ENCODE data around the gene ICAM2. TPM values are rescaled to one million over a fixed set of nuclear protein-coding genes. Genes with fewer than 3 reads are reported as not detected.

The ICAM2 gene
- total RNA-seq, 2 experiments from 2014 or later, result 72.6 to 74.0 TPM

DNA sequence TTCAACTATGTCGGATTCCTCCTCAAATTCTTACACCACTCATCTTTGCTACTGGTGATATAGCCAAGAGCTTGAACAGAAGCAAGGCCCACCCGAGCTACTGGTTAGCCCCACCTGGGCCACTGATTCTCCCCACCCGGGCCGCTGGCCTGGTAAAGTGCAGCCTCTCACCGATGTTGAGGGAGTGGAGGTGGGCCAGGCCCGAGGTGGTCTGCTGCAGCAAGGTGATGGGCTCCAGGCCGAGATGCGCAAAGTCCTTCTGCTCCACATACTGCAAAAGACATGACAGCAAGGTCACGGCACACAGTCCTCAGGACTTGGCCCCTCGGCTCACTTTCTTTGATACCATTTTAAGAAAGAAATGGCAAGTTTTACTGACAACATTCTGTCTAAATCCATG is 32.7 kb upstream of the ICAM2 start:
- ChIA-PET POLR2A (no interaction called here), CTCF (interaction anchor here (1.5 to 2.4 kb wide), 2 partner anchors 24 to 27 kb away, joined by 3 to 11 read pairs; no protein-coding TSS in a partner anchor)

GRCh38 chr17:64051153-64051552 is 30.7 kb upstream of the ICAM2 start:
- CTCF ChIA-PET, result interaction anchor here (0.8 to 2.1 kb wide), 4 partner anchors 9 to 82 kb away, joined by 4 to 9 read pairs (median 6); no protein-coding TSS in a partner anchor
- POLR2A ChIA-PET, result interaction anchor here (0.9 to 1.1 kb wide), 2 partner anchors 79 to 83 kb away, joined by 3 read pairs; no protein-coding TSS in a partner anchor

GRCh38 chr17:64048805-64049204 is 28.4 kb upstream of the ICAM2 start:
- ChIA-PET CTCF (no interaction called here), POLR2A (interaction anchor here (0.6 kb wide), 1 partner anchor 533 kb away, joined by 3 read pairs; no protein-coding TSS in a partner anchor)

GRCh38 chr17:64045176-64045575 is 24.7 kb upstream of the ICAM2 start:
- CTCF ChIA-PET, result interaction anchor here (0.6 to 0.8 kb wide), 3 partner anchors 16 to 140 kb away, joined by 3 to 5 read pairs (median 3); no protein-coding TSS in a partner anchor
- POLR2A ChIA-PET, result no interaction called here

GRCh38 chr17:64042700-64043485 is 22.5 kb upstream of the ICAM2 start:
- POLR2A ChIA-PET, result no interaction called here
- CTCF ChIA-PET, result interaction anchor here (1.6 to 3.0 kb wide), 3 partner anchors 14 to 96 kb away, joined by 3 to 15 read pairs (median 5); no protein-coding TSS in a partner anchor

- CTCF ChIA-PET, result interaction anchor here (1.6 to 3.0 kb wide), 3 partner anchors 13 to 95 kb away, joined by 3 to 15 read pairs (median 5); no protein-coding TSS in a partner anchor
- POLR2A ChIA-PET, result no interaction called here
These were observed 21.5 kb upstream of the ICAM2 start for GRCh38 chr17:64041912-64042311.

GRCh38 chr17:64040206-64040605 is 19.8 kb upstream of the ICAM2 start:
- ChIA-PET POLR2A (no interaction called here), CTCF (interaction anchor here (3.0 kb wide), 1 partner anchor 11 kb away, joined by 15 read pairs; no protein-coding TSS in a partner anchor)

DNA sequence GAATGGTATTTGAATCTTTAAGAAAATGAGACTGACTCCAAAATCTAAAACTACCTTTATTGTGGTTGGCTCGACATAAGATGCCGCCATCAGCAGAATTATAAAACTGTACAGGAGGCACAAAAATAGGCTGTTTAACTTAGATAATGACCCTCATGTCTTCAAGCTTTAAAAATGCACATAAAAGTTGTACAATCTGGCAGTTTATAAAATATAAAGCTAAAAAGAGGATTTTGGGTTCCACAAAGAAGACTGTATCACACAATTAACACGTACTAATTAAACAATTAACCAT is 18.6 kb upstream of the ICAM2 start:
- ChIA-PET CTCF (no interaction called here), POLR2A (no interaction called here)

GRCh38 chr17:64038331-64039105 is 18.1 kb upstream of the ICAM2 start:
- ChIA-PET CTCF (interaction anchor here (0.6 kb wide), 1 partner anchor 99 kb away, joined by 5 read pairs; no protein-coding TSS in a partner anchor), POLR2A (no interaction called here)

DNA sequence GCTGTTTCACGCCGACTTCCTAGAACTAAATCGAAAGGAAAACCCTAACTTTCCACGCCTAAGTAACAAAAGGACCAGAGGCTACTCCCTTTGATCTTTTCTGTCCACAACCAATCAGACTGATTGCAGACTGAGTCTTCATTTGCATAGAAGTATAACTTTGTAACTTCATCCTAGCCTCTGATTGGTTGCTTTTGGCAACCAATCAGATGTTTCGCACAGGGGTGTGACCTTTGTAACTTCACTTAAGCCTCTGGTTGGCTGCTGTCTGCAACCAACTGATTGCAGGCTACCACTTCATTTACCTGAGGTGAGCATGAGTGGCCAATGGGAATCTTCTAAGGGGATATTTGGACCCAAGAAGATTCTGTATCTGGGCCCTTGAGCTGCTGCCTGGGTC is 17.4 kb upstream of the ICAM2 start:
- ChIA-PET CTCF (no interaction called here), POLR2A (no interaction called here)

- CTCF ChIA-PET, result no interaction called here
- POLR2A ChIA-PET, result no interaction called here
These were observed 16.7 kb upstream of the ICAM2 start for GRCh38 chr17:64037180-64037579.

DNA sequence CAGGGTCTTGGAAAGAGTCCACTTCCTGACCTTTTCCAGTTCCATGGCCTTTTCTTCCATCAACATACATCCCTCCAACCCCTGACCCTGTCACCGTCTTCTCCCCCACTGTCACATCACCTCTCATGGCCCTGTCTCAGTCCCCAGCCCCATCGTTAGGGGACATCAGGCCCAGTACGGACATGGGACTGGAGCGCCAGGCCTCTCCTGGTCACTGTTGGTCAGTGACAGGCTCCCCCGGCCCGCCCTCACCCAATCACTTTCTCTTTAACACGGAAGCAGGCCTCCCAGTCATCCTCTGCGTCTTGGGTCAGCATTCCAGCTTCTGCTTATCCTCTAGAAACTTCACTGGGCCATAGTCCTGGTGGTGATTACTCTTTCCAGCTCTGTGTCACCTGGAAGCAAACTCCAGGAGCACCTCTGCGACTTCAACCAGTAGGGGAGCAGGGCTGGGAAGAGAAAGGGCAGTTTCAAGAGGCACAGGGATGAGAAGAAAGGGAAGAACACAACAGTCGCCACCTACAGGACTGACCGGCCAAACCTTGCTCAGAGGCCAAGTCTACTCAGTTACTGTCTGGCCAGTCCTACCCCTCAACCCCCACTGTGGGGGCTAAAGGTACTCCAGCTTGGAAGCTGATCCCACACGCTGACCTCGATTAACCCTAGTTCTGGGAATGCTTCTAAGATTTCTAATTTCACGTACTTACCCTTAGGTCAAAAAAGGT is 15.9 kb upstream of the ICAM2 start:
- ChIA-PET CTCF (no interaction called here), POLR2A (no interaction called here)

DNA sequence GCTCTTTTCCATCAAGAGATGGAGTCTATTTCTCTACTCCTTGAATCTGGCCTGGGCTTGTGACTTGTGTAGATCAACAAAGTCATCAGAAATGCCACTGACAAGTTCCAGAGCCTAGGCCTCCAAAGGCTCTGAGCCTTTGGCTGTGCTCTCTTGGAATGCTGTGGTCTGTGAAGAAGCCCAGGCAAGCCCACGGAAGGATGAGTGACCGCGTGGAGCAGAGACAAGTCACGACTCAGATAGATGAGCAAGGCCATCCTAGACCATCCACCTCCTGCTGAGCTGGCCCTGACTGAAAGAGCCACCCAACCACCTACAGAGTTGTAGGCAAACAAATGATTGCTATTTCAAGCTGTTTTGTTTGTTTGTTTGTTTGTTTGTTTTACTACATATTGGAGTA is 11.6 kb upstream of the ICAM2 start:
- POLR2A ChIA-PET, result interaction anchor here (0.5 to 0.8 kb wide), 2 partner anchors 96 to 98 kb away, joined by 3 read pairs; partner anchors contain the start of gene ERN1
- CTCF ChIA-PET, result interaction anchor here (3.7 to 8.4 kb wide), 2 partner anchors 100 to 113 kb away, joined by 12 to 175 read pairs; partner anchors contain the start of genes ERN1 and GH1

DNA sequence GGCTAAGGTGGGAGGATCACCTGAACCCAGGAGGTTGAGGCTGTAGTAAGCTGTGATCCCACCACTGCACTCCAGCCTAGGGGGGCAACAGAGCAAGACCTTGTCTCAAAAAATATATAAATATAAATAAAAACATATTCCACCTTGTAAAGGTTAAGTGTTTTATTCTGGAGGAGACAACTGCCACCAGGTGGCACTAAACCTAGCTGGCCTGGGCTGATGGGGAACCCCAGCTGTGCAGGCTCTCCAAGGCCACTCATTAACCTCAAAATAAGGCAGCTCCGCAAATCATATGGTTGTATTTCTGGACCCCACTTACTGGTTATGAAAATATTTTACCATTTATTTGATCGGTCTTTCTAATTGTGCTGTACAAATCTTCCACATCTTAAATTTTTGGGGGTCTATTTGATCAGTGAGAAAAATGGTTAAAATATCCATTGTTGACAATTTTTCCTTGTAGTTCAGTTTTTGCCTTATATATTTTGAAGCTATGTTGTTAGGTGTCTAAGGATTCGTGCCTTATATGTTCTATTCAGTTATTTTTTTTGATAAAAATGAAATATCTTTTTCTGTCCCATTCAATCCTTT is 8.5 kb upstream of the ICAM2 start:
- POLR2A ChIA-PET, result interaction anchor here (0.6 to 2.0 kb wide), 4 partner anchors 9 to 185 kb away, joined by 6 to 13 read pairs (median 8); partner anchors contain the start of genes ERN1 and ICAM2
- CTCF ChIA-PET, result interaction anchor here (0.7 to 8.4 kb wide), 27 partner anchors 9 to 254 kb away, joined by 3 to 175 read pairs (median 5); partner anchors contain the start of genes CSHL1, ERN1, GH1 and ICAM2

GRCh38 chr17:64025732-64026294 is 5.4 kb upstream of the ICAM2 start:
- POLR2A ChIA-PET, result interaction anchor here (0.9 to 4.4 kb wide), 5 partner anchors 9 to 120 kb away, joined by 3 to 26 read pairs (median 4); partner anchors contain the start of gene ERN1
- CTCF ChIA-PET, result interaction anchor here (0.6 to 8.4 kb wide), 42 partner anchors 9 to 256 kb away, joined by 3 to 175 read pairs (median 5); partner anchors contain the start of genes CSHL1, ERN1, GH1 and PRR29

DNA sequence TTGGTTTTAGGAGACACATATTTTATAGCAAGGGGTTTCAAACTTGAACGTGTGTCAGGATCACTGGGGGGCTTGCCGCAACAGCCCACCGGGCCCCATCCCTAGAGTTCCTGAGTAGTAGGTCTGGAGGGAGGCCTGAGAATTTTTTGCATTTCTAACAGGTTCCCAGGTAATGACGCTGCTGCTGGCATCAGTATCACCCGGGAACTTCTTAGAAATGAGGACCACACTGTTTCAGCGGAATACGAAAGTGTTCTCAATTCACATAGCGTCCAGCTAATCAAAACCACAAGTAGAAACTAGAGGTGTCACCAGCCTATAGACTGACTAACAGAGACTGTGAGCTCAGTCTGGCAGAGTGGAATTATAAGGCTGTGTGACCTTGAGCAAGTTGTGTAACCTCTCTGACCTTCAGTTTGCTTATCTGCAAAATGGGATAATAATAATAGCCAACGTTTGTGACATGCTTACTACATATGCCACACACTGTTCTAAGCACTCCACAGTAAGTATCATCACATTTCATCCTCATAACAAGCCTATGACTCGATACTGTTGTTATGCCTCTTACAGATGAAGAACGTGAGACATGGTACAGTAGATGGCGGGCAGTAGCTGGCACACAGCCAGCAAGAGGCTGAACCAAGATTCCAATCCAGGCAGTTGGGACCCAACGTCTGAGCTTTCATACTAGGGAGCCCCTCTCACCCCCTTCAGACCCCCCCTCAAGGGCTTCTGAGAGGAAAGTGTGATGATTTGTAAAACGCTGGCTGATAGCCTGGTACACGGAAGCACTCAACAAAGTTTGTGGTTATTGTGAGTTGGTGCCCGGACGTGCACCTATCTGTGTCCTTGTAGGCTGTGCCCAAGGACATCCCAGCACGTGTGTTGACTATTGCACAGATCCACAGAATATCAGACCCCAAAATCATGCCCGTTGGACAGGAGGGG is 4.6 kb upstream of the ICAM2 start:
- ChIA-PET CTCF (interaction anchor here (0.6 to 8.4 kb wide), 41 partner anchors 8 to 257 kb away, joined by 3 to 175 read pairs (median 4); partner anchors contain the start of genes CSHL1, ERN1, GH1 and PRR29), POLR2A (interaction anchor here (0.9 to 4.4 kb wide), 5 partner anchors 8 to 121 kb away, joined by 3 to 26 read pairs (median 4); partner anchors contain the start of gene ERN1)

- CTCF ChIA-PET, result interaction anchor here (1.4 to 8.4 kb wide), 11 partner anchors 7 to 121 kb away, joined by 3 to 175 read pairs (median 10); partner anchors contain the start of genes CSHL1, ERN1 and GH1
- POLR2A ChIA-PET, result interaction anchor here (1.1 to 4.4 kb wide), 3 partner anchors 37 to 122 kb away, joined by 3 to 26 read pairs (median 13); partner anchors contain the start of gene ERN1
These were observed 3.8 kb upstream of the ICAM2 start for GRCh38 chr17:64024215-64024654.
